Cardiac fibroblast (primary cell): ENCODE measurements around the gene ADAMTS9.

ENCODE experiments used
- DNase-seq, 2 donors: peaks; one replicate each; pipeline versions ENCODE4 v3.0.0 to v3.0.0-alpha.2; 2010; ENCODE audit warnings: low read depth in 2 of 2
- H3K4me3 ChIP-seq, 2 donors: replicated peaks in 1 of 2; 1 replicate in 1 of 2; 2 replicates in 1 of 2; pipeline ENCODE4 v1.5.1; 2011; ENCODE audit warnings: low read depth in 2 of 2, low read length in 2 of 2, mild to moderate bottlenecking in 2 of 2, moderate library complexity in 1 of 2
- CTCF ChIP-seq: IDR thresholded peaks from one replicate; pipeline ENCODE4 v1.5.1; 2011; ENCODE audit warnings: low read depth, mild to moderate bottlenecking, low read length, inconsistent platforms

ADAMTS9 gene

GRCh38 chr3:64591615-64592014 lies 96.2 kb downstream of the ADAMTS9 start:
- DNase-seq, result no peak
- H3K4me3 ChIP-seq, result no peak overlapping the region
- TF ChIP-seq CTCF, result no peak

GRCh38 chr3:64588380-64588779 lies 99.4 kb downstream of the ADAMTS9 start:
- TF ChIP-seq CTCF, result no peak

GRCh38 chr3:64586952-64587351 lies 100.8 kb downstream of the ADAMTS9 start:
- H3K4me3 ChIP-seq, result no peak overlapping the region
- DNase-seq, result no peak
- TF ChIP-seq CTCF, result no peak

More at GRCh38 chr3:64588380-64588779, 99.4 kb downstream of the ADAMTS9 start:
- no peak for DNase-seq
- H3K4me3 ChIP-seq, result no peak overlapping the region

- TF ChIP-seq CTCF, result no peak
- no peak overlapping the region for H3K4me3 ChIP-seq
- DNase-seq, result peak in 1 of 2 donors; percentile 77
Observed at GRCh38 chr3:64584179-64584578, 103.6 kb downstream of the ADAMTS9 start.

GRCh38 chr3:64578797-64579196 lies 109.0 kb downstream of the ADAMTS9 start:
- no peak overlapping the region for H3K4me3 ChIP-seq
- DNase-seq, result no peak
- no peak for TF ChIP-seq CTCF

- H3K4me3 ChIP-seq, result no peak overlapping the region
- no peak for TF ChIP-seq CTCF
- DNase-seq, result peak in 1 of 2 donors; percentile 11
Observed at GRCh38 chr3:64578062-64578770, 109.6 kb downstream of the ADAMTS9 start.
